RWPE1 (cell line): ENCODE results near the gene PCDHGA2.
"Not testable (repeated sequence)": the region's sequence is repeated elsewhere in the genome, so short reads cannot be mapped to it uniquely, and the experiment has no call there.

ENCODE experiments used
- CTCF ChIA-PET: fragments of 350-600 bp; sonication (Branson Sonifier 250); formaldehyde crosslinking; extraction: SDS; loops from one replicate; lab custom pipeline; 2021; lab: Yijun Ruan, JAX
- POLR2A ChIA-PET: fragments of 400-600 bp; formaldehyde crosslinking; extraction: SDS; loops from one replicate; lab custom pipeline; 2020; ENCODE audit warnings: antibody characterized with exemption; ENCODE audit not compliant: low non-redundant PET; lab: Yijun Ruan, JAX
- DNase-seq: peaks from one replicate; pipeline ENCODE4 v3.0.0; 2012; ENCODE audit warnings: low spot score
- H3K27ac ChIP-seq: fragments of 450-650 bp; 2 replicates; pipeline ENCODE4 v1.5.1; 2017
- TF ChIP-seq, protein P1 (sequence below): fragments of 450-650 bp; conservative IDR thresholded peaks from 2 replicates; pipeline ENCODE4 v1.5.1; 2017; ENCODE audit warnings: low read depth, mild to moderate bottlenecking

Gene PCDHGA2

GRCh38 chr5:141369994-141370848 is 31.7 kb downstream of the PCDHGA2 start, which contains the start of gene PCDHGB3:
PCDHGB3 (plus strand) TSS chr5:141370242; CDS start chr5:141370395, 153 bp downstream.
- POLR2A ChIA-PET, result no interaction called here
- CTCF ChIA-PET, result interaction anchor here (0.5 to 1.8 kb wide), 14 partner anchors 10 to 197 kb away, joined by 3 to 7 read pairs (median 4); partner anchors contain the start of genes PCDHB11, PCDHB14, PCDHGA2 and PCDHGB1
- DNase-seq, result no peak
- H3K27ac ChIP-seq, result no peak within 1 kb of the TSS
- TF ChIP-seq, protein P1, sequence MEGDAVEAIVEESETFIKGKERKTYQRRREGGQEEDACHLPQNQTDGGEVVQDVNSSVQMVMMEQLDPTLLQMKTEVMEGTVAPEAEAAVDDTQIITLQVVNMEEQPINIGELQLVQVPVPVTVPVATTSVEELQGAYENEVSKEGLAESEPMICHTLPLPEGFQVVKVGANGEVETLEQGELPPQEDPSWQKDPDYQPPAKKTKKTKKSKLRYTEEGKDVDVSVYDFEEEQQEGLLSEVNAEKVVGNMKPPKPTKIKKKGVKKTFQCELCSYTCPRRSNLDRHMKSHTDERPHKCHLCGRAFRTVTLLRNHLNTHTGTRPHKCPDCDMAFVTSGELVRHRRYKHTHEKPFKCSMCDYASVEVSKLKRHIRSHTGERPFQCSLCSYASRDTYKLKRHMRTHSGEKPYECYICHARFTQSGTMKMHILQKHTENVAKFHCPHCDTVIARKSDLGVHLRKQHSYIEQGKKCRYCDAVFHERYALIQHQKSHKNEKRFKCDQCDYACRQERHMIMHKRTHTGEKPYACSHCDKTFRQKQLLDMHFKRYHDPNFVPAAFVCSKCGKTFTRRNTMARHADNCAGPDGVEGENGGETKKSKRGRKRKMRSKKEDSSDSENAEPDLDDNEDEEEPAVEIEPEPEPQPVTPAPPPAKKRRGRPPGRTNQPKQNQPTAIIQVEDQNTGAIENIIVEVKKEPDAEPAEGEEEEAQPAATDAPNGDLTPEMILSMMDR, result peak; percentile 32

GRCh38 chr5:141371572-141372475 is 33.3 kb downstream of the PCDHGA2 start:
- ChIA-PET CTCF (interaction anchor here (0.5 to 1.5 kb wide), 5 partner anchors 46 to 248 kb away, joined by 3 to 7 read pairs (median 3); no protein-coding TSS in a partner anchor), POLR2A (no interaction called here)
- TF ChIP-seq, protein P1, result no peak
- no peak overlapping the region for H3K27ac ChIP-seq
- no peak for DNase-seq

DNA sequence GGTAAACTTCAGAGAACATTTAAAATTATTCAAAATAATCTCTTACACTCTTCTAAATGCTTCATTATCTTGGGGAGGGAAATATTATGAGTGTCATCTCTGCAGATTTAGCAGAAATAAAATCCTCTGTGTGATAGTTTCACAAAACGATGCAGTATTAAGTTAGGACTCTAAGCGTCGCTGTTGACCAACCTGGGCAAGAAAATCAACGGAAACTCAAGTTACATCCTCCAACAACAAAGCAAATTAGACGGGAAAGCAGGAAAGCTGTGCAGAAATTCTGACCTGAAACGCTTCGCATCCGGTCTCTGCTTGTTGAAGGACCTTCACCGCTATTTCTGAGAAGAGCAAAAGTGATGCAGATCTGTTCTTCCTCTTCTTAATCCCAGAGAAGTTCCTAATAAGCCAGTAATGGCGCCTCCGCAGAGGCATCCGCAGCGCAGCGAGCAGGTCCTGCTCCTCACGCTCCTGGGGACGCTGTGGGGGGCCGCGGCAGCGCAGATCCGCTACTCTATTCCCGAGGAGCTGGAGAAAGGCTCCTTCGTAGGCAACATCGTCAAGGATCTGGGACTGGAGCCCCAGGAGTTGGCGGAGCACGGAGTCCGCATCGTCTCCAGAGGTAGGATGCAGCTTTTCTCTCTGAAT is 35.2 kb downstream of the PCDHGA2 start, which contains the start of gene PCDHGA6:
PCDHGA6 (plus strand) TSS at position 219 of the 645 bp plus-strand sequence; CDS start at position 412, 193 bp downstream.
- TF ChIP-seq, protein P1, result 0 out of 2 replicates have a peak, but pooled peaks have one; percentile 12
- DNase-seq, result no peak
- no peak within 1 kb of the TSS for H3K27ac ChIP-seq
- ChIA-PET CTCF (interaction anchor here (0.6 to 0.9 kb wide), 7 partner anchors 9 to 568 kb away, joined by 3 to 4 read pairs (median 4); partner anchors contain the start of gene PCDHGA5), POLR2A (no interaction called here)

DNA sequence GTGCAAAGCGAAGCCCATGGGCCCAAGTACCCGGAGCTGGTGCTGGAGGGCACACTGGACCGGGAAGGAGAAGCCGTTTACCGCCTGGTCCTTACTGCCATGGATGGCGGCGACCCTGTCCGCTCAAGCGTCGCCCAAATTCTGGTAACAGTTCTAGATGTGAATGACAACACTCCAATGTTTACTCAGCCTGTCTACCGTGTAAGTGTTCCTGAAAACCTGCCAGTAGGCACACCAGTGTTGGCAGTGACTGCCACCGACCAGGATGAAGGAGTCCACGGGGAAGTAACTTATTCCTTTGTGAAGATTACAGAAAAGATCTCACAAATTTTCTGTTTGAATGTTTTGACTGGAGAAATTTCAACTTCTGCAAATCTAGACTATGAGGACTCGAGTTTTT is 36.1 kb downstream of the PCDHGA2 start:
- ChIA-PET POLR2A (no interaction called here), CTCF (interaction anchor here (0.6 to 1.0 kb wide), 4 partner anchors 57 to 190 kb away, joined by 3 to 4 read pairs (median 4); no protein-coding TSS in a partner anchor)
- H3K27ac ChIP-seq, result no peak overlapping the region
- no peak for DNase-seq
- TF ChIP-seq, protein P1, result no peak

GRCh38 chr5:141375444-141376155 is 37.0 kb downstream of the PCDHGA2 start:
- CTCF ChIA-PET, result interaction anchor here (0.7 to 1.0 kb wide), 2 partner anchors 179 to 669 kb away, joined by 3 read pairs; no protein-coding TSS in a partner anchor
- DNase-seq, POLR2A ChIA-PET, H3K27ac ChIP-seq: not testable (repeated sequence)
